Peyer's patch (tissue), 4 donors: Measurements from ENCODE around the gene VANGL1.

ENCODE experiments used
- POLR2A ChIP-seq, 2 donors: fragments of 450-650 bp; IDR thresholded peaks; one replicate each; pipeline ENCODE4 v1.5.1; 2017; ENCODE audit warnings: antibody characterized with exemption in 2 of 2, mild to moderate bottlenecking in 2 of 2, moderate library complexity in 2 of 2
- TF ChIP-seq, protein P1 (sequence below), 6 experiments: fragments of 450-650 bp in 4 of 6; fragments of 200-600 bp in 2 of 6; sonication (generic) in 1 of 6; IDR thresholded peaks; one replicate each; pipeline ENCODE4 v1.5.1; 2017 to 2019; ENCODE audit warnings: antibody characterized with exemption in 6 of 6, mild to moderate bottlenecking in 3 of 6, moderate library complexity in 1 of 6

GRCh38 chr1:115727706-115728249 lies 86.0 kb downstream of the VANGL1 start:
- TF ChIP-seq, protein P1, sequence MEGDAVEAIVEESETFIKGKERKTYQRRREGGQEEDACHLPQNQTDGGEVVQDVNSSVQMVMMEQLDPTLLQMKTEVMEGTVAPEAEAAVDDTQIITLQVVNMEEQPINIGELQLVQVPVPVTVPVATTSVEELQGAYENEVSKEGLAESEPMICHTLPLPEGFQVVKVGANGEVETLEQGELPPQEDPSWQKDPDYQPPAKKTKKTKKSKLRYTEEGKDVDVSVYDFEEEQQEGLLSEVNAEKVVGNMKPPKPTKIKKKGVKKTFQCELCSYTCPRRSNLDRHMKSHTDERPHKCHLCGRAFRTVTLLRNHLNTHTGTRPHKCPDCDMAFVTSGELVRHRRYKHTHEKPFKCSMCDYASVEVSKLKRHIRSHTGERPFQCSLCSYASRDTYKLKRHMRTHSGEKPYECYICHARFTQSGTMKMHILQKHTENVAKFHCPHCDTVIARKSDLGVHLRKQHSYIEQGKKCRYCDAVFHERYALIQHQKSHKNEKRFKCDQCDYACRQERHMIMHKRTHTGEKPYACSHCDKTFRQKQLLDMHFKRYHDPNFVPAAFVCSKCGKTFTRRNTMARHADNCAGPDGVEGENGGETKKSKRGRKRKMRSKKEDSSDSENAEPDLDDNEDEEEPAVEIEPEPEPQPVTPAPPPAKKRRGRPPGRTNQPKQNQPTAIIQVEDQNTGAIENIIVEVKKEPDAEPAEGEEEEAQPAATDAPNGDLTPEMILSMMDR (IDR thresholded peaks at IDR 0.05), result no peak
- TF ChIP-seq POLR2A (IDR thresholded peaks at IDR 0.05), result no peak
